GM21717 (cell line): ENCODE data around the gene TPRX2.
"Not testable (repeated sequence)": the region's sequence is repeated elsewhere in the genome, so short reads cannot be mapped to it uniquely, and the experiment has no call there.

Experiments
- ATAC-seq: cut with Tn5 transposase; IDR thresholded peaks from one replicate; pipeline ENCODE4 v1.9.1; 2021; ENCODE audit warnings: mild to moderate bottlenecking, moderate library complexity; ENCODE audit not compliant: unreplicated experiment

Gene TPRX2

DNA sequence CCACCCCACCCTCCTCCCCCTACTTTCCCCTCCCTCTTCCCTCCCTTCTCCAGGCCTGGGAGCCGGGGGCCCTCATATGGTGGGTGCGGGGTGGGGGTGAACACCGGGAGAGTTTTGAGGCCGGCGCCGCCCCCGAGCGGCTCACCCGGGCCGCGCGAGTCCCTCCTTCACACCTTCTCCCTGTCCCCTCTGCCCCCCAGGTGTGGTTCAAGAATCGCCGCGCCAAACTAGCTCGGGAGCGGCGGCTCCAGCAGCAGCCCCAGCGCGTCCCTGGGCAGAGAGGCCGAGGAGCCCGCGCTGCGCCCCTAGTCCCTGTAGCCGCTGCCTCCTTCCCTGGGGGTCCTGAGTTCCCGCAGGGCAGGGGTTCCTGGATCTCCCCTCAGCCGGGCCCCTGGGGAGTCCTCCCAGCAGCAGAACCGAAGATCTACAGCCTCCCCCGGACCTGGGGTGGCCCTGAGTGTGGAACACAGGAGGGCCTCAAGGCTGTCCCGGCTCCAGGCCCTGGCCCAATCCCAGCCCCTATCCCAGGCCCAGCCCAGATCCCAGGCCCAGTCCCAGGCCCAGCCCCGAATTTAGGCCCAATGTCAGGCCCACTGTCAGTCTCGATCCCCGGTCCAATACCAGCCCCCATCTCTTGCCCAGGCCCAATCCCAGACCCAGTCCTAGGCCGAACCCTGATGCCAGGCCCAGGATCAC is 1.7 kb downstream of the TPRX2 start:
- ATAC-seq = no peak

DNA sequence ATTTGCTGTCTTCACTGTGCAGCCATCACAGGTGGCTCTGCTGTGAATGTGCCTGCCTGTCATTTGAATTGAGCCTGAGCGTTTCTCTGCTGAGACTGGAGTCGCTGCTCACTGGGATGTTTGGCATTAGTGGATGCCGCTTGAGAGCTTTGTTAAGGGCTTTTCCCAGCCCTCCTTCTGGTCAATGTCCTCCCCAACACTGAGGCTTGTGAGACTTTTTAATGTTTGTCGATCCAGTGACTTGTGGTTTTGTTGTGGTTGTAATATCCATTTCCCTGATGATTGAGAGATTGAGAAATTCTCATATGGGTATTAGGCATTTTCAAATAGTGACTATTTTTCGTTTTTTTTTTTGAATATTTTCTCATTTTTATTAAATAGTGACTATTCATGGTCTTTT is 2.6 kb downstream of the TPRX2 start:
- no peak for ATAC-seq

DNA sequence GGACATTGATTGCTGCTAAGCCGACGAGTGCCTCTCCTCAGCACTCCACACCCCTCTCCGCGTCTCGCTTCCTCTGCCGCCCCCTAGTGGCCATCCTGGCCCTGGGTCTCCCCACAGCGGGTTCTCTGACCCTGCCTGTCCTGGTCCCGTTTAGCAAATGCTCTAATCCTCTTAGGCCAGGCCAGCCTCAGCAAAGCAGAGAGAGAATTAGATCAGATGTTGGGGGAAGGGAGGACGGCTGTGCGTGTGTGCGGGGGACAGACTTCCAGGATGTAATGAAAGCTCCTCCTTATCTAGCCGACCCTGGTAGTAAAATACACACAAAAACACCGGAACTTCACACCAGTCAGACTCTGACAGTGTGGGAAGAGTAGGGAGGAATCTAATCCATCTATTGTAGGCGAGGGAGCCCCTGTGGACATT is 4.5 kb downstream of the TPRX2 start:
- no peak for ATAC-seq

DNA sequence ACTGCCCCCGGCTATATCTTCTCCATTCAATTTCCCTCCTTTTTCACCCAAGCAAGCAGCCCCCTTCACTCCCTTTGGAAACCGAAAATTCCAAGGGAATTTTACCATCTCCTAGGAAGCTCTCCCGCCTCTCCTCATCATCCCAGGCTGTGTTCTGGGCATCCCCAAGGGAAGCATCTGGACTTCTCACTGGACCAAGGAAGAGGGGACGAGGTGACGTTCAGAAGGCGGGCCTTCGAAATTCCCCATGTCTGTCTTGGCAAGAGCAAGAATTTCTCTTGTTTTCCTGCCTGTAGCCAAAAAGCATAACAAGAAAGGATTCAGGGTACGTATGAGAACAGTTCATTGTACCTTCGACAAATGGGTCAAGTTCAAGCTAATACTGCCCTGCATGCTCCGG is 6.1 kb downstream of the TPRX2 start:
- ATAC-seq = no peak

DNA sequence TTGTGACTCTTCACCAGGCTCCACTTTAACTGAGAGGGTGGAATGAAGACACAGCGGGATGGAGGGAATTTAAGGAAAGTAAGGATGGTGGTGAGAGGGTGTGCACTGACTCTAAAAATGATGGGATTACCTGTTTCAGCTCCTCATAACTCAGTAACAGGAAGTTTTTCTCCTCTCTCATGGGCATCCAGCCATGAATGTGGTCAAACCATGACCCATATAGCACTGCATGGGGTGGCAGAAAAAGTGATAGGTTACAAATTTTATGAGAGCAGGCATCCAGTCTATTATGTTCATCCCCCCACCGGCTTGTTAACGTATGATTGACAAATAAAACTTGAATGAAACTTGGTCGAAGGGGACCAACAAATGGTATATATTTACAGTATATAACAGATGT is 19.9 kb downstream of the TPRX2 start:
- no peak for ATAC-seq

DNA sequence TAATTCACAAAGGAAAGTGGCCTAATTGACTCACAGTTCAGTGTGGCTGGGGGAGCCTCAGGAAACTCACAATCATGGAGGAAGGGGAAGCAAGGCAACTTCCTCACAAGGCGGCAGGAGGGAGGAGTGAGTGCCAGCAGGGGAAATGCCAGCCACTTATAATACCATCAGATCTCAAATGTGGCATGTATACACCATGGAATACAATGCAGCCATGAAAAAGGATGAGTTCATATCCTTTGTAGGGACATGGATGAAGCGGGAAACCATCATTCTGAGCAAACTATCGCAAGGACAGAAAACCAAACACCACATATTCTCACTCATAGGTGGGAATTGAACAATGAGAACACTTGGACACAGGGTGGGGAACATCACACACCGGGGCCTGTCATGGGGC is 20.4 kb downstream of the TPRX2 start:
- not testable (repeated sequence) for ATAC-seq

DNA sequence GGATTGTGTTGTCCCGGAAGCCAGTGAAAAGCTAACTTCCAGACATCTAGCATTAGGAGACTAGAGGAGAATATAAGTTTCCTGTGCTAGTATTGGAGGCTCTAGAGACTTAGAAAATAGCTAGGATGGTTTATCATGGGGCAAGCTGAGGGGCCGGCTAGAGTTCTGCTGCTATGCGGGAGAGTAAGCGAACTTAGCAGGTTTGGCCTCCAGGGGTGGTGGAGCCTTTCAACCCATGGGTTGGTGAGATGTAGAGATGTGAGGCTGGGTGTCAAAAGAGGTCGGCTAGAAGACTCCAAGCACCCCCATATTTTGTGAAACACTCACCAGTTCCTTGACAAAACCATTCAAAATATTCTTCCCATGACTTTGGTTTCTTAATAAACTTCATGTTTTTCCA is 22.7 kb downstream of the TPRX2 start:
- no peak for ATAC-seq

DNA sequence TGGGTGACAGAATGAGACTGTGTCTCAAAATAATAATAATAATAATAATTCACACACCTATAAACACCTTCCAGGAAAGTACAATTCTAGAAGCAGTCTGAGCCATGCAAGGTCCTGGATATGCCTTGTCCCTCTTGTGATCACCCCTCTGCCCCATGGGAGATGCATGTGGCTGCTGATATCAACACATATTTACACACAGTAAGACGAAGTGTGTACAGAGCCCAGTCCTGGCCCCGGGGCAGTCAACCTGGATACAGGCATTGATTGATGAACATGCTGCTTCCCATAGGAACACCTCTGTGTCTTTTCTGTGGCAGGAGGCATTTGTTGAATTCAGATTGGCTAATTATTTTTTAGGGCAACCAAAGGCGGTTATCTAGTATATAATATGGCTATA is 23.9 kb downstream of the TPRX2 start:
- ATAC-seq = no peak

DNA sequence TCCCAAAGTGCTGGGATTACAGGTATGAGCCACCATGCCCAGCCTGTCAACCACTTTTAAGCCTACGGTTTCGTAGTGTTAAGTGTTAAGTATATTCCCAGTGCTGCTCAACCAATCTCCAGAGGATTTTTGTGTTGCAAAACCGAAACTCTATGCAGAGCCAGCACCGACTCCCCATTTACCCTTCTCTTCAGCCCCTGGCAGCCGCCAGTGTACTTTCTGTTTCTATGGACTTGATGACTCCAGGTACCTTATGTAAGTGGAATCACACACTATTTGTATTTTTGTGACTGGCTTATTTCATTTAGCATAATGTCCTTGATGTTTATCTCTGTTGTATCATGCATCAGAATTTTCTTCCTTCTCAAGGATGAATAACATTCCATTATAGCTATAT is 26.0 kb downstream of the TPRX2 start:
- no peak for ATAC-seq

DNA sequence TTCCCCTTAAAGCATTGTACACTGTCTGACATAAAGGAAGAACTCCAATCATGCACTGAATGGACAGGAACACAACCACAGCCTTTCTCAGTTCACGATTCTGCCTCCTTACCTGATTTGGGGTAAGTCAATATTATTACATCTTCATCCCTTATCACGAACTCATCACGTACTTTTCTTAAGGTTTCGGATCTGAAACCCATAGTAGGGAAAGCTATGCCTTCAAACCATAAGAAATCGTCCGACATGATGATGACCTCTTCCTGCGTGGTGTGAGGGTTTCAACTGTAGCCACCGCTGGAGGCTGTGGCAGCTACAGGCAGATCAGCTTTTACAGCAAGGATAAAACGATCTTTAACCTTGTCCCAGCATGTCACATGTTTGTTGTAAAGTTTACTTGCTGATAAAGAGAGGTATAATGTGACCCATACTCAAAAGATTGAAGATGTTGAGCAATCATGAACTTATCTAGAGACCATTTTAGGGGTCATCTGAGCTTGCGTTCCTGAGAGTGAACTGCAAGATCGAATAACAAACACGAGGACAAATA is 27.1 kb downstream of the TPRX2 start, which contains the start of gene SULT2A1:
TSS of gene SULT2A1 (minus strand) at position 306 of the 550 bp plus-strand sequence. CDS start at position 248, 58 bp downstream.
- no peak for ATAC-seq

DNA sequence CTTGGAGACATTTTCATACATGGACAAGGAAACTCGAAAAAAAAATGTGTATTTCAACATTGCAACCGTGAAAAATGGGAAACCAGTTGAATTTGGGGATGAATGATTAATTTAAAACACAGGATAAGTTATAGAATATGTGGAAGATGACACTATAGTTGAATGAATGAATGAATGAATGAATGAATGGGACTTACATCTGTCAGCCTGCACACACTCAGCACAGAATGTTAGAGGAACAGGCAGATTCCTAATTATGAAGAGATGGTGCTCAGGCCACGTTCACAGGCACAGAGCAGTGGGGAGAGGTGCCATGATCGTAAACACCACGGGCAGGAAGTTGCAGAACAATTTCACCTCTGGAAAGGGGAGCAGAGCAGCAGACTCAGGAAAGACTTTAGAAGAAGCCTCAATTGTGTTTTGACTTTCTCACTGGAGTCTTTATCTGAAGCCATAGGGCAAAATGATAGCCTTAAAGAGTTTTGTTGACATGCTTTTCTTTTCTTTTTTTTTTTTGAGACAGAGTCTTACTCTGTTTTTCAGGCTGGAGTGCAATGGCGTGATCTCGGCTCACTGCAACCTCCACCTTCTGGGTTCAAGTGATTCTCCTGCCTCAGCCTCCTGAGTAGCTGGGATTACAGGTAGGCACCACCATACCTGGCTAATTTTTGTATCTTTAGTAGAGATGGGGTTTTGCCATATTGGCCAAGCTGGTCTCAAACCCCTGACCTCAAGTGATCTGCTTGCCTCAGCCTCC is 32.0 kb downstream of the TPRX2 start:
- no peak for ATAC-seq

DNA sequence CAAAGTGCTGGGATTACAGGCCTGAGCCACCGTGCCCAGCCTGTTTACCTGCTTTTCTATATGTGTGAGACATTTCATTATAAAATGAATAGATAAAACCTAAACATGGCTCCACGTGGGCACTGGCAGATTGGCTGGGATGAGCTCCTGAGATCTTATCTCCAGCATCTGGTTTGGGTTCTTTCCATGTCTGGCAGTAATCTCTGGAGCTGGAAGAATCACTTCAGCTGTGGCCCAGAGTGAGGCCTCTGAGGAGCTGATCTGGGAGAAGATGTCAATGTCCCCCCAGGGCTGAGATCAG is 32.5 kb downstream of the TPRX2 start:
- ATAC-seq = no peak

DNA sequence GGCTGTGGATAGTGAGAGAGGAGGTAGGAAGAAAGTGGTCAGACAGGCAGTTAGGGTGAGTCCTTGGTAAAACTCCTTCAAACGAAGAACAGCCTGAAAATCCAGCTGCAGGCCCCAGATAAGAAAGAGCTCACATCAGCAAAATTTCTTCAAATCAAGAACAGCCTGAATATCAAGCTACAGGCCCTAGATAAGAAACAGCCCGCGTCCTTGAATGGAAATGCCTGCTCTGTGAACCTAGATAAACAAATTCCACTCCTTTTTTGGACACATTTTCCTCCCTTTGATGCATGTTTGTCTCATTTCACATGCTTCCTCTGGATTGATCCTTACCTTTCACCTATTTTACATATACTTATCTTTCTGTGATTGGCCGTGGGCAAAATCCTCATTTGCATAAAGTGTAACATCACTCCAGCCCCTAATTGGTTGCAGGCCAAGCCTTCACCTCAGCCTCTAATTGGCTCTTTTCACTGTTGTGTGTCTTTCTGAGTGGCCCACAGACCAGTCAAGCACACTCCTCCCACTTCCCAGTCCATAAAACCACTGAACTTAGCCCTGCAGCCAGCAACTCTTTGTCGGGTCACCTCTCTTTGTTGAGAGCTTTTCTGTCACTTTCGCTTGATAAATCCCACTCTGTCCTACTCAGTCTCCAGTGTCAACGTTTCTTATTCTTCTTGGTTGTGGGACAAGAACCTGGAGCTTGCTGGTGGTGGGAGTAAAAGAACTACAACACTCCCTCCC is 33.1 kb downstream of the TPRX2 start:
- ATAC-seq = no peak

DNA sequence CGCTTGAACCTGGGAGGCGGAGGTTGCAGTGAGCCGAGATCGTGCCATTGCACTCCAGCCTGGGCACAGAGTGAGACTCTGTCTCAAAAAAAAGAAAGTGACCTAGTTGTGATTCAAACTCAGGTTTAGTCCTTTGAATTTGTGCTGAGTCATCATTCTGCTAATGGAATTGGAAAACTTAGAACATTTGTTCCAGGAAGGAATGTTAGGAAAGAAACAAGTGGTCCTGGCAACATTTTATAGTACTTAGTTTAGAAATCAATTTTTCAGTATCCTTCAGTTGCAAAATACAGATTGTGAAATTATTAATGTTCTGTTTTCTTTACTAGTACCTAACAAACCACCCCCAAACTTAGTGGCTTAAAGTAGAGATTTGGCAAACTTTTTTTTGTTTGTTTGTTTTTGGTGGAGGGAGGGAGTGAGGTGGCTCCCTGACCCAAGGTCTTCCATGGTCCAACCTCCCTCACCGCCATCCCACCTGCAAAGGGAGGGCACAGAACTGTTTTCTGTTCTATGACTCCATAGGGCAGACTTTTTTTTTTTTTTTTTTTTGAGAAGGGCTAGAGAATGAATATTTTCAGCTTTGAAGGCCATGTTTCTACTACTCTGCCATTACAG is 36.2 kb downstream of the TPRX2 start:
- ATAC-seq = no peak

DNA sequence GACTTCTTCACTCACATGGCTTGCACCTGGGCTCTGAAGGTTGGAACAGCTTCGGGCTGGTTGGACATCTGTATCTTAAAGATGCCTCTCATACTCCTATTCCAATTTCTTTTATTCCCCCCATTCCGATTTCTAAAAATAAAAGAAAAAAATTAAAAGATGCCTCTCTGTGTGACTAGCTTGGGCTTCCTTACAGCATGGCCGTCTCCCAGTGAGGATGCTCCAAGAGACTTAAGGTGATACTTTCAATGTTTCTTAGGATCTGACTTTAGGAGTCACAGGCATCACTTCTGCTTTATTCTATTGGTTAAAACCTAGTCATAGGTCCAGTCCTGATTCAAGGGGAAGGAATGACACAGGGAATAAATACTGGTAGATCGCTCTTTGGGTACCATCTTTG is 37.0 kb downstream of the TPRX2 start:
- no peak for ATAC-seq

DNA sequence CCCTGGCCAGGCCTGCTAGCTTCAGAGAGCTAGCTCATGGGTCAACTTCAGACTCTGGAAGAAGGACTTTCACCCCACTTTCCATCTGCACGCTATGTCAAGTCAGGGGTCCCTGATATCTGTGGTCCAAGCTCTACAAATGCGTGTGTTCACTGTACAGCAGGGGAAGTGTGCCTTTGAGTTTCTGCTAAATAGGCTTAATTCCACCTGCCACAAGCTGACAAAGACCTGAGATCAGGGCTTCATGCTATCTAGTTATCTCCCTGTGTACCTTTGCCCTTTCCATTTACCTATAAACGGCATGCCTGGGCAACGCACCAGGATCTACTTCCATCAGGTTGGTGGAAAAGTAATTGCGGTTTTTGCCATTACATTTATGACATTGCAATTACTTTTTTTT is 37.7 kb downstream of the TPRX2 start:
- ATAC-seq = no peak

DNA sequence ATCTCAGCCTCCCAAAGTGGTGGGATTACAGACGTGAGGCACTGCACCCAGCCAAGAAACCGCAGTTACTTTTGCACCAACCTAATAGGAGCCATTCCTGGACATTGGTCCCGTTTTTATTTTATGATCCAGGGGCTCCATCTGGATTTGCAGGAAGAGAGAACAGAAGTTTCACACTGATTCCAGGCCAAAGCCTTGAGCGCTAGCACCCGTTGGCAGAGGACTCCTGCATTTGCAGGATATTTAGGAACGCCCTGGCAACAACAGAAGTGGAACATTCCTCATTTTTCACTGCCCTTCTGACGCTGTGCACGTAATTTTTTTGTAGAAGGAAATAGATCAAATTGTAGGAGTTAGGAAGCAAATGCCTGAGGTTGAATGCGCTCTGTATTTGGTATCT is 38.8 kb downstream of the TPRX2 start:
- no peak for ATAC-seq

DNA sequence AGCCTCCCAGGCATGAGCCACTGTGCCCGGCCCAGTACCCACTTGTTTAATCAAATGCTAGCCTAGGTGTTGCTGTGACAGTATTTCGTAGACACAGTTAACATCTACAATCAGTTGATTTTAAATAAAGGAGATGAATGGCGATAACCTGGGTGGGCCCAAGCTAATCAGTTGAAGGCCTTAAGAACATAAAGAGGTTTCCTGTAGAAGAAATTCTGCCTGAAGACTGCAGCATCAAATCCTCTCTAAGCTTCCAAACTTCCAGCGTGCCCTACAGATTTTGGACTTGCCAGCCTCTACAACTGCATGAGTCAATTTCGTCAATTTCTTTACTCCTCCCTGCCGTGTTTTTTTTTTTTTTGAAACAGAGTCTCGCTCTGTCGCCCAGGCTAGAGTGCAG is 40.3 kb downstream of the TPRX2 start:
- ATAC-seq = no peak

DNA sequence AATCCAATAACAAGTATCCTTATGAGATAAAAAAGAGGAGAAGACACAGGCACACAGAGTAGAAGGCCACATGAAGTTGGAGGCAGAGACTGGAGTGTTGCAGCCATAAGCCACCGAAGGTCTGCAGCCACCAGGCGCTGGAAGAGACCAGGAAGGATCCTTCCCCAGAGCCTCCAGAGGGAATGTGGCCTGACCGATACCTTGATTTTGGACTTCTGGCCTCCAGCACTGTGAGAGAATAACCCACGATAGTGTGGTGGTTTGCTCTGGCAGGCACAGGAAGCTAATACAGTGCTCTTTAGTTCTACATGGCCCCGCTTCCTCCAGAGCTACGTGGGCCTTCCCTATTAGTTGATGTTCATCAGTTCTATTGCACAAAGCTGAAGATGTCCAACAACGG is 42.3 kb downstream of the TPRX2 start:
- ATAC-seq = no peak

DNA sequence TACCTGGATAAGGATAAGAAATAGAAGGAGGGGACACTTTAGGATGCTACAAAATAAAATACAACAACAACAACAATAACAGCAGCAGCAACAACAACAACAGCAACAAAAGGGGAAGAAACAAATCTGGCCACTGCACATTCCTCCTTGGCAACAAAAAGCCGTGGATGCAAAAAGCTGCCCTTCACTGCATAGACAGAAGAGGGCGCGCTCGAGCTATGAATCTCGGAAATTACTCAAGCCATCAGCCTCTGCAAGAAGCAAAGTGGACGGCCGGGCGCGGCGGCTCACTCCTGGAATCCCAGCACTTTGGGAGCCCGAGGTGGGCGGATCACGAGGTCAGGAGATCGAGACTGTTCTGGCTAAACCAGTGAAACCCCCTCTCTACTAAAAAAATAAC is 50.3 kb downstream of the TPRX2 start:
- ATAC-seq = not testable (repeated sequence)

DNA sequence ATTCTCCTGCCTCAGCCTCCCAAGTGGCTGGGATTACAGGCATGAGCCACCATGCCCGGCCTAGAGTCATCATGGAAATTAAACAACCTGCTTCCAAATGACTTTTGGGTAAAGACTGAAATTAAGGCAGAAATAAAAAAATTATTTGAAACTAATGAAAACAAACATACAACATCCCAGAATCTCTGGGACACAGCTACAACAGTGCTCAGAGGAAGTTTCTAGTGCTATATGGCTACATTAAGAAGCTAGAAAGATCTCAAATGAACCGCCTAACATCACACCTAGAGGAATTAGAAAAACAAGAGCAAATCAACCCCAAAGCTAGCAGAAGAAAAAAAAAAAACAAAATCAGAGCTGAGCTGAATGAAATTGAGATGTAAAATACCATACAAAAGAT is 51.2 kb downstream of the TPRX2 start:
- ATAC-seq = not testable (repeated sequence)
